ENCODE measurements around the gene ADAM19.
"Not testable (repeated sequence)": the region's sequence is repeated elsewhere in the genome, so short reads cannot be mapped to it uniquely, and the experiment has no call there.

ADAM19 gene

DNA sequence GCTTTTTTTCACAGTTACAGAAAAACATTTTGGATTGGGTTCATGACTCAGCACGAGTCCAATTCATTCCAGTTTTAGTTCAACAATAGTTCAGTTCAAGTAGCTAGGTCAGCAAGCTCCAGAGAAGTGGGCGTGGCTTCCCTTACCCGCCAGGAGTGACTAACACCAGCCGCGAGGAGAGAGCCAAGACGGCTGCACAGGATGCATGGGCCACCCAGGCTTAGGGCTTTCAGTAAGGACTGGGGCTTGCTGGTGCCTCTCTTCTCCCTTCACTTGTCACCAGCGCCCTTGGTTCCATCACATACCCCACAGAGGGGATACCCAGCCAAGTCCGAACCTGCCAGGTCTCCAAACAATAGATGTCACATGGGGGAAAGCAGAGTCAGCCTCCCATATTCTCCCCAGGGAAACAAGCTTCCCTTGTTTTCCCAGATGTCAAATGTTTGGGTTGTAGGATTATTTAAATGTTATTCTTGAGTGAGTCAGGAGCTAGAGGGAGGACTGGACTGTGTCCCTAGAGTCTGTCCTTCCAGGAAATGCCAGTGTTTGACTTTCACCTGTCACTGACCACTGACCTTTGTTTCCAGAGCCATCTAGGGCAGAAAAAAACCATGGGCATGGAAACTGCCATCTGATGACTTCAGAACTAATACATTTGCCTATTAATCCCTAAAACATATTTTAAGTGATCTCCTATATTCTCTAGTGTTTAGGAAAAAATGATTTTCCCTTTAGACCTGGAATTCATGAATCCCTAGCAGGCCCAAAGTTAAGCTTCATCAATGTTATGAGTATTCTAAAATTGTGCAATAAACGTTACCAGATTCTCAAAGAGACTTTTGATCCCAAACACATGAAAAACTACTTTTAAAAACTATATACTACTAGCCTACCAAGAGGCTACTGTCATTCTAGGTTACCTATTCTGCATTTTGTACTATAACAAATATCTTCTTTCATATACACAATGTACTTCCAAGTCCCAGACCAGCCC, 63.6 kb downstream of the ADAM19 start:
- no peak for DNase-seq

GRCh38 chr5:157510682-157511081, 64.9 kb downstream of the ADAM19 start:
- DNase-seq = no peak

DNA sequence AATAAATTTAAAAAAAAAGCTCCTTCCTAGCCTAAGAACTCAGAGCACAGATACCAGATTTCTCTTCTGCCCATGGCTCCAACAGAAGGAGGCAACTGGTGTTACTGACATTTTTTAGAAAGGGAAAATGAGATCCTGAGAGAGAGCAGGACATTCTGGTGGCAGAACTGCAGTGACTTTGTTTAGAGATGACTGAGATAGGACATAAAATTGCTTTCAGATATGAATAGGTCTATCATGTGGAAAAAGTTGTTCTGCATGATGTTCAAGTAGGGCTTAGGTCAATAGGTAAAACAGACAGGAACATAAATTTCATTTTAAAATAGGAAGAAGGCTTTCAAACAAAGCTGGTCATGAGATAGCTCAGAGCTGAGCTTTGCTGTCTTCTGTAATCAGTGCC, 66.0 kb downstream of the ADAM19 start:
- no peak for DNase-seq

DNA sequence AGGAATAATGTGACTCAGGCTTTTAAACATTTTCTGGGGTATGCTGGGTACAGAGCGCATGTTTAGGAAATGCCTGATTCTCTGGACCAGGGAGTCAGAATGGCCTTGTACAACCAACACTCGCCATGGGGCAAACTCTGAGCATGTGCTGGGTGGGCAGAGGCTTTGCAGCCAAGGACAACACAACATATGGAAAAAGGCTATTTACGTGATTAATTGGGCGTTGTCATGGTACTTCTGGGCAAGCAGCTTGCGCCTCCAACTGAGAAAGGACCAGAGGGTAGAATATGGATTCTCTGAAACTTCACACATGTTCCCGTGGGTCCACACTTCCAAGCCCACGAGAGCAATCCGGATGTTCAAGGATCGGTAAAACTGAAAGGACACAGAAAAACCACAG, 66.5 kb downstream of the ADAM19 start:
- no peak for DNase-seq

DNA sequence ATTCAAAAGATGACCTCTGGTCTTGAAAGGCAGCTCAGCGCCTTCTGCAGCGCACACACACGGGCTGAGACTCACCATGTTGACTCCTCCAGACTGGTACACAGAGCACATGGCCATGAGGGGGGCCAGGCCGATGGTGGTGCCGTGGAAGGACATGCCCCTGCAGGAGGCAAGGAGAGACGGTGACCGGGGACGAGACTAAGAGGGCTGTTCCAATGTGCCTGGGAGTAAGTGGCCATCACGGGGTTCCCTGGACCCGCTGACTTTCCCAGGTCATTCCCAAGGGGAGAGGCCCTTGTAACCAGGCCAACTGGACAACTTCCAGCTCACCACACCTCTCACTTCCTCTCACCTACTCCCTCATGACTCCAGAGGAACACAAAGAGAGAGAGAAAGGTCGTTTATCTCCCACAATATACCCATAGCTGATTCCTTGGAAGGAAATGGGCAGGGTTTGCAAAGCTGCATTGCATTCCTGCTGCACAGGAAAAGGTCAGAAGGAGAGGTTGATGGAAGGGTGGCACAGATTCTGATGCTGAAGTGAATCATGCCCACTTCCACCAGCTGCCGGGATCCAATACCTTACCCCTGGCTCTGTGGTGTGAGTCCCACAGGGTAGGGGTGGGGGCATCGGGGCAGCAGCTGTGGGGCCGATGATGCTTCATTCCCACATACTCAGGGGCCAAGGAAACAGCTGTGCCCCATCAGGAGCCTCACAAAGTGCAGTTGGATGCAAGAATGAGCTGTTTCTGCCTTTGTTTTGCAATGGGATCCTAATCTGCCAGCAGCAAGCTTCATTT, 68.4 kb downstream of the ADAM19 start:
- DNase-seq = no peak

DNA sequence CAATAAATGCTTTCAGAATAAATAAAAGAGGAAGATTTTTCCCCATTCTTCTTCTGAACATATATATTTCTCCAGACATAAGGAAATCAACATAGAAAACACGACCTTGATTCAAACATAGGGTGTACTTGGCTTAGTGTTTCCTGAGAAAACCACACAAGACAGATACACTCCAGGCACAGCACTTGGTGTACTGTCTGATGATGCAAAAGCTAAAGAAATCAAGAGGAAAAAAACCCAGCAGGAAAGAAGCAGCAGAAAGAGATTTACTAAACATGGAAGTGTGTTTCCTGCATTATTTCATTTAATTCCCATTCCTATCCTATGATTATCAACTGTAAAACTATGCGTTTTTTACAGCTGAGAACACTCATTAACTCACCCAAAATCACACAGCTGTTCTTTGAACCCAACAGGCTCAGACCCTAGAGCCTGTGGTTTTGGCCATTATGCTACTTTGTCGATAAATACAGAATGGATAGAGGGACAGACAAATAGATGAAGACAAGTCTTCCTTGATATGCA, 69.4 kb downstream of the ADAM19 start:
- DNase-seq = no peak

DNA sequence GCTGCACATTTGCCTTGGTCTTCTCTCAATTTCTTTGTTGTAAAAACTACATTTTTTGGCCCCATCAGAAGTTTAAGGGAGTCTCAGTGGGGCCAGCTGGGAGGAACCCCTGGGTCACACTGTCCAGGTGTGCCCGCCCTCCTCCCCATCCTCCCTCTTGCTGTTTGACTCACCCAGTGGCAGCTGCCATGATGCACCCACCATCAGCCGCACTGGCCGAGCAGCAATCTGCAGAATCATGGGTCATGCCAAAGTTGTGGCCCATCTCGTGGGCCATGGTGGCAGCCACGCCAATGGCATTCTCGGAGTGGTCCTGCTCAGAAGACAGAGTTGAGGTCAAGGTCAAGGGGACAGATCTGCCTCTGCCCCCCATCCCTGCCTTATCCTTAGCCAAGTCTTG, 70.1 kb downstream of the ADAM19 start:
- DNase-seq = no peak

GRCh38 chr5:157504053-157504452, 71.5 kb downstream of the ADAM19 start:
- DNase-seq = no peak

GRCh38 chr5:157502143-157502647, 73.4 kb downstream of the ADAM19 start:
- DNase-seq = no peak

GRCh38 chr5:157497875-157498611, 77.5 kb downstream of the ADAM19 start:
- no peak for DNase-seq

GRCh38 chr5:157496864-157497263, 78.7 kb downstream of the ADAM19 start:
- no peak for DNase-seq

DNA sequence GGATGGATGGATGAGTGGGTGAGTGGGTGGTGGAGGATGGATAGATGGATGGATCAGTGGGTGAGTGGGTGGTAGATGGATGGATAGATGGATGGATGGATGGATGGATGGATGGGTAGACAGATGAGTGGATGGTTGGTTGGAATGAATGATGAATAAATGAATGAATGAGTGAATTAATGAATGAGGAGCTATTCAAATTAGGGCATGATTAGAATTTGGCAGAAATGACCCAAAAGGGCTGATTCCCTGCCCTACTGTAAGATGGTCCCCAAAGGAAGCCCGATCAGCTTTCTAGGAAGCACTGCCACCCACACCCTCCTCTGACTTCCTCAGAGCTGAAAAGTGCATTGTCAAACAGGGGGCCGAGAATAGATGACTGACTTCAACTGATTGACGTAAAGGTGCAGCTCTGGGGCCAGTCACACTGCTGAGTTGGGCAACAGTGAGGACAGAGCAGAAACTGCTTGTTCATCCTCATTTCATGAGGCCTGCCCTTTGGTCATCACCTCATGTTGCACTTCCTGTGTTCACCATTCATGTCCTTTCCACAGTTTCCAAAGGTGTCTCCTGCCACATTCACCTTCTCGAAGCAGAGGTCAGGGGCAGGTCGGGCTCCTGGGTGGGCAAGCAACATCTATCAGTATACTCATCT, 81.3 kb downstream of the ADAM19 start:
- DNase-seq = no peak

DNA sequence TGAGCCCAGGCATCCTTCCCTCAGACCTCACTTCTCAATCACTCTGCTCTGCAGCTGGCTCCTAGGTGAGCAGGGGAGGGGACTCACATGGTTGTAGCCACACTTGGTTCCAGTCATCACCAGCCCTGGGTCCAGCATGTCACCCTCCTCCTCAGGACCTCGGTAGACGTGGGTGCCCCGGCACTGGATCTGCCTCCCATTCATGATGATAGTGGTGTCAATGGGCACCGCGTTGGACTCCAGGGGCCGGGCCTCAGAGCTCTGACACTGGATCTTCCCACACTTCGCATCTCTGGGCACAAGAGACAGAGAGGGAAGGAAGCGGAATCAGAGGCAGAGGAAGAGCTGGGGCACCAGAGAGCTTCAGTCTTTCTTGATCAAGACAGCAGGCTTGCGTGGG, 82.7 kb downstream of the ADAM19 start:
- DNase-seq = no peak

DNA sequence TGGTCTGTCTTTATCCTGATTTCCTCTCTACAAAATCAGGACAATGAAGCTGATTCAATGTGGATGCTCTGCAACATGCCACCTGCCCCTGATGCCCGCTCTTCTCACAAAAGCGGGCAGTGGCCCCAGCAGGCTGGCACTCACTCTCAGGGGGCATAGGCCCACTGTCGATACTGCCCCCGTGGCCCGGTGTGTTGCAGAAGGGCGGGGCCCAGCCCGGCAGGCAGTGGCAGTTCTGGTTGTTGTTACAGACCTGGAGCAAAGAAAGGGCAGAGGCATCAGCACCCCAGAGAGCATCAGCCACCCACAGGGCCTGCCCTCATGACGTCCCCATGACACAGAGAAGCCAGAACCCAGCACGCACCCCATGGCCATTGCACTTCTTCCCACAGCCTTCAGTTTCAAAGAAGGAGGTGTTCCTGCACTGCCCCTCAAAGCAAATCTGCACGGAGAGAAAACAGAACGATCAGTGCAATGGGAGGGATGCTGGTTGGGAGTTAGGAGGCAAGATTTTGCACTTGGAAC, 84.0 kb downstream of the ADAM19 start:
- no peak for DNase-seq

GRCh38 chr5:157487358-157487757, 88.2 kb downstream of the ADAM19 start:
- DNase-seq = no peak

DNA sequence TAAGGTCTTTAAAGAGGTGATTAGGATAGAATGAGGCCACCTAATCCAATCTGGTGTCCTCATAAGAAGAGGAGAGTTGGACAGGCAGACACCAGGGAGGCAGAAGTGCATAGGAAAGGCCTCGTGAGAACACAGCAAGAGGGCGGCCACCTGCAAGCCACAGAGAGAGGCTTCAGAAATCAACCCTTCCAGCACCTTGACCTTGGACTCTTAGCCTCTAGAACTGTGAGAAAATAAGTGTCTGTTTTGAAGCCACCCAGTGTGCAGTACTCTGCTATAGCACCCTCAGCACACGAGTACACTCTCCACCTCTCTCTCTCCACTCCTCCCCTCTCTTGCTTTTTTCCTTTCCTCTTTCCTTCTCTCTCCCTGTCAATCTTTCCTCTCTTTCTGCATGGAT, 88.7 kb downstream of the ADAM19 start:
- no peak for DNase-seq

DNA sequence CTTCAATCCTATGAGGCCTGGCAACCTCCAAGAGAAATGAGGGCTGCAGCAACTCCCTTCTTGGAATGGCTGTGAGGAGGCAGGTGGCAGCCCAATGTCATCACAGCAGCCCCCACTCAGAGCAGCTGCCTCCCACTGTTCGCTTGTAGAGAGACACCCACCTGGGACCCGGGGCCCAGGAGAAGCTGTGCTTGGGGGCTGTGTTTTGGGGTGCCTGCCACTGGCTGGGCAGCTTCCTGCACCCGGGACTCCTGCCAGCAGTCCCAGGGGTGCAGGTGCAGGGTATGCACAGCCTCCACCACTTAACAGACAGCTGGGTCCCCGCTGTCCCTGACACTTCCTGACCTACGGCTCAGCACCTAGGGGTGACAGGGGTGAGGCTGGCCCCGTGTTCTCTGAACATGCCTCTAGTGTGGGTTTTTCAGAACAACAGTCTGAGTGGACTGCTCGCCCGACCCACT, 89.3 kb downstream of the ADAM19 start:
- DNase-seq = no peak

- DNase-seq = no peak
Observed at GRCh38 chr5:157485811-157486210, 89.8 kb downstream of the ADAM19 start.

DNA sequence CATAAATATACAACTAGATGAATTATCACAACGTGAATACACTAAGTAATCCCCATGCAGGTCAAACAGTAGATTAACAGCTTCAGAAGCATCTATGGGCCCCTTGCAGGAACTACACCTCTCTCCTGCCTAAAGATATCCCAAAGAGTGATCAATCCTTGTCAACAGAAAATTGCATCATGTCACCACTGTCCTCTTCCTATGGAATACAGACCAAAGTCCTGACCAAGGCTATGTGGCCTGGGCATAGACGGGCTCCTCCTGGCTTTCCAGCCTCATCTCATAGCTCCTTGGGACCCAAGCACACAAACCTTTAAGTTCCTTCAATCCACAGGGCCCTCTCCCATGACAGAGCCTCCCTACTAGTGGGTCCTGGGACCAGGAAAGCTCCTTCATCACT, 90.2 kb downstream of the ADAM19 start:
- no peak for DNase-seq

GRCh38 chr5:157484768-157485167, 90.8 kb downstream of the ADAM19 start:
- no peak for DNase-seq

- not testable (repeated sequence) for DNase-seq
Observed at GRCh38 chr5:157482702-157483101, 92.9 kb downstream of the ADAM19 start.

DNA sequence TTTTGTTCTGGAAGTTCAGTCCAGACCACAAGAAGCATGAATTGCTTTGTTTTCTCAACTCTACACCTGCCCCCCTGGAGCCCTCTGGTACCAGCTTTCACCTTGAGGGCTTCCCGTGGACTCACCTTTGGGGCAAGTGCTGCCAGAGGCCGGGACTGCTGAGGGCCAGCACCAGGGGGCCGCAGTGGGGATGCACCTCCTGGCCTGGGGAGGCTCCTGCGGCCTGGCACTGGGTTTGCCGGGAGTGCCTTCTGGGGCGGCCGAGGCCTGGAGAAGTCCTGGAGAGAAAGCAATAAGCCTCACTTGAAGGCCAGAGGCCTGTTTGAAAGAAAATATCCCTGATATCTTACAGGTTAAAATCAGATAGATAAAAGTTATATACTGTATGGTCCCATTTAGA, 93.9 kb downstream of the ADAM19 start:
- no peak for DNase-seq
